ENCODE data around the gene WDR59. TPM values are rescaled to one million over a fixed set of nuclear protein-coding genes. Genes with fewer than 3 reads are reported as not detected.

Gene WDR59
- total RNA-seq, 4 donors from 2014 or later: 12.9 to 31.3 (median 19.5) TPM

Other genes starting within 250 kb of the WDR59 start
- under 1 TPM in 1 of 4 donors, not detected in 3; 0.41 TPM for gene FA2H, start 210.3 kb downstream of the WDR59 start, total RNA-seq
- 10 to 100 TPM; 21.7 to 37.1 (median 30.2) TPM for gene ZNRF1, start 13.9 kb upstream of the WDR59 start, total RNA-seq
- 10 to 100 TPM; 27.8 to 54.5 (median 44.2) TPM for gene LDHD, start 131.7 kb upstream of the WDR59 start, total RNA-seq
- 10 to 100 TPM in 1 of 4 donors, 1 to 10 TPM in 3; 4.1 to 11.0 (median 6.5) TPM for gene ZFP1, start 163.4 kb upstream of the WDR59 start, total RNA-seq
- 1 to 10 TPM in 1 of 4 donors, not detected in 3; 3.0 TPM for gene CTRB2, start 222.0 kb upstream of the WDR59 start, total RNA-seq
- not detected for gene CTRB1, start 233.9 kb upstream of the WDR59 start, total RNA-seq

Data from gastrocnemius medialis (tissue), 4 donors.